MM.1S (cell line): ENCODE results near the gene CCDC30.

ENCODE experiments used
- EZH2 ChIP-seq: fragments of 300-600 bp; sonication (generic); optimal IDR thresholded peaks from 2 replicates; pipeline ENCODE3; 2017; ENCODE audit warnings: low read depth, mild to moderate bottlenecking, antibody characterized with exemption, low read length, mixed read lengths
- TF ChIP-seq, protein P1 (sequence below): fragments of 300-600 bp; sonication (generic); IDR thresholded peaks from 2 replicates; pipeline ENCODE4 v1.5.1; 2016; ENCODE audit warnings: antibody characterized with exemption, low read length, mixed read lengths

DNA sequence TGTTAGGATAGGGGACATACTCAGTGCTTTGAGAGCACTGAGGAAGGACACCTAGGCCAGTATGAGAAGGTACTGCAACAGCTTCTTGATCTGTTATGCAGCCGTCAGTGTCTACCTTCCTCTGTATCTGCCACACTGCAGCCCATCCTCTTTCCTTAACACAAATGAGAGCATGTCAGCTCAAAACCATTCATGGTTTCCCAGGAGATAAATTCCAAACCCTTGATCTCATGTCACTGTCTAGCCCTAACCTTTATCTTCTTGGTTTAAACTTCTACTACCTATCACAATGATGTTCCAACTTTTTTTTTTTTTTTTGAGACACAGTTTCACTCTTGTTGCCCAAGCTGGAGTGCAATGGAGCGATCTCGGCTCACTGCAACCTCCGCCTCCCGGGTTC is 8.7 kb upstream of the CCDC30 start:
- TF ChIP-seq, protein P1, sequence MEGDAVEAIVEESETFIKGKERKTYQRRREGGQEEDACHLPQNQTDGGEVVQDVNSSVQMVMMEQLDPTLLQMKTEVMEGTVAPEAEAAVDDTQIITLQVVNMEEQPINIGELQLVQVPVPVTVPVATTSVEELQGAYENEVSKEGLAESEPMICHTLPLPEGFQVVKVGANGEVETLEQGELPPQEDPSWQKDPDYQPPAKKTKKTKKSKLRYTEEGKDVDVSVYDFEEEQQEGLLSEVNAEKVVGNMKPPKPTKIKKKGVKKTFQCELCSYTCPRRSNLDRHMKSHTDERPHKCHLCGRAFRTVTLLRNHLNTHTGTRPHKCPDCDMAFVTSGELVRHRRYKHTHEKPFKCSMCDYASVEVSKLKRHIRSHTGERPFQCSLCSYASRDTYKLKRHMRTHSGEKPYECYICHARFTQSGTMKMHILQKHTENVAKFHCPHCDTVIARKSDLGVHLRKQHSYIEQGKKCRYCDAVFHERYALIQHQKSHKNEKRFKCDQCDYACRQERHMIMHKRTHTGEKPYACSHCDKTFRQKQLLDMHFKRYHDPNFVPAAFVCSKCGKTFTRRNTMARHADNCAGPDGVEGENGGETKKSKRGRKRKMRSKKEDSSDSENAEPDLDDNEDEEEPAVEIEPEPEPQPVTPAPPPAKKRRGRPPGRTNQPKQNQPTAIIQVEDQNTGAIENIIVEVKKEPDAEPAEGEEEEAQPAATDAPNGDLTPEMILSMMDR, result no peak
- TF ChIP-seq EZH2, result no peak
